GM08714 (cell line): ENCODE measurements around the gene ZDHHC17.

Source experiments
- H3K4me3 ChIP-seq: fragments of 200-500 bp; sonication (Bioruptor generic); 2 replicates; pipeline ENCODE4 v1.5.1; 2014; ENCODE audit warnings: mild to moderate bottlenecking, low read length, inconsistent platforms
- ZNF274 ChIP-seq: IDR thresholded peaks from 2 replicates; pipeline ENCODE4 v1.6.1; 2012; ENCODE audit warnings: mild to moderate bottlenecking, low read depth, low read length

Gene ZDHHC17

DNA sequence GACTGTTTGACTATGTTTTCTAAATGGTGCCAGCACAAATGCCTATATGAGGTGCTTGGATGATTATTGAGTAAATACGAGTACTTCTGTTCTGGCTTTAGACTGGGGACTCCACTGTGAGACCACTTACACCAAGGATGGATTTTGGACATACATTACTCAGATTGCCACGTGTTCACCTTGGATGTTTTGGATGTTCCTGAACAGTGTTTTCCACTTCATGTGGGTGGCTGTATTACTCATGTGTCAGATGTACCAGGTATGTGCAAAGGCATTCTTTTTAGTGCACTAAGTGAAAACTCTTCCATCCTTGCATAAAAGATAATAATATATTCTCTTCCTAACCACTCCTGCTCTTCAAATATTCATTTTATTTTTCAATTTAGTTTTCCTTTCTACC lies 84.2 kb downstream of the ZDHHC17 start:
- H3K4me3 ChIP-seq: no peak overlapping the region
- no peak for TF ChIP-seq ZNF274

DNA sequence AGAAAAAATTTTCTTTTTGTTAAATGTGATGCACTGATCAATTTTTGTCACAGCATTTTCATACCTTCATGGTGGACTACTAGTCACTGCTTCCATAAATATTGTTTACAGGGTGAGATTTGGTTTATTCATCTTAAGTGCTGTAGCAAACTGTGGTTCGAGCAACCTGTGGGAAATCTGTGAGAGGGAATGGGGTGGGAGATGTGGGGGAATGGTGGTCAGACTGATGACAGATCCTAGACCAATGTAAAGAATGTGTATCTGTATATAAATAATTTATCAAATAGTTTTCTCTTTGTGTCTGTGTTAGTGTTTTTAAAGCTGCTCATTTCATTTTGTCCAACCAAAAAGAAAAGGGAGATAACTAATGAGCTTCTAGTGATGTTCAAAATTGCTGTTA lies 88.2 kb downstream of the ZDHHC17 start:
- no peak overlapping the region for H3K4me3 ChIP-seq
- TF ChIP-seq ZNF274: no peak

DNA sequence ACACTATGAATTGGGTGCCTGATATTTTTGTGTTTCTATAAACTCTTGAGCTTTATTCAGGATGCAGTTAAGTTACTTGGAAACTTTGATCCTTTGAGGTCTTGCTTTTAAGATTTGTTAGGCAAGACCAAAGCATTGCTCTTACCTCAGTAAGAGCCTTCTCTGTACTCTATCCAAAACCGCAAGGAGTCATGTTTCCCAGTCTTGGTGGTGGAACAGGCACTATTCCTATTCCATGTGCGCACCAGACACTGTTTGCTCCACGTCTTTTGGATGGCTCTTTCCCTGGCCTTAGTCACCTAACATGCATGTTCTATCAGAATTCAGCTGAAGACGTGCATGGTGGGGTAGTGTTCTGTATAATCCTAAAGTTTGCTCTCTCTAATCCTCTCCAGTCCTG lies 91.4 kb downstream of the ZDHHC17 start:
- H3K4me3 ChIP-seq: no peak overlapping the region
- TF ChIP-seq ZNF274: no peak

DNA sequence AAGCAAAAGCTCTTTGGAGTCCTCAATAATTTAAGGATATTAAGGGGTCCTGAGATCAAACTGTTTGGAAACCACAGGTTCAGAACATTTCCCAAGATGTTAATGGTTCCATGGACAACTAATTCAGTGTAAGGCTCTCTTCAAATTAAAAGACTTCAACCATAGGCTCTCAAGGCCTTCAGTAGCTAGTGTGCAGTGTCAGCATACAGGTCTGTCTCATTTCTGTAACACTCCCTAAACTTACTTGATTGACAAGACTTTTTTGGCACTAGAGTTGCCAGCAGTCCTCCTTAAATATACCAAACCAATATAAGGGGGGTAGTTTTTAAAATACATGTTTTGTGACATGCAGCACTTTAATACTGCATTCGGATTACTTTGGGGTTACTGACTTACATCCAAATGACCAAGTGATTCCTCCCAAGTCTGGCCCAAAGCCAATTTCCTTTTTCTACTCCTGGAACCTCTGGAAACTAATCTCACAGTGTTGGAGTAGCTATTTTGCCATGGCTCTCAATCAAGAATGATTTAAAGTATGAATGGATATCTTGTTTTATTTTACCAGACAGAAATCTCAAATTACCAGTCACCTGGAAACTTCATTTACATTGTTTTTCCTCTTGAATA lies 92.2 kb downstream of the ZDHHC17 start:
- no peak overlapping the region for H3K4me3 ChIP-seq
- TF ChIP-seq ZNF274: no peak

DNA sequence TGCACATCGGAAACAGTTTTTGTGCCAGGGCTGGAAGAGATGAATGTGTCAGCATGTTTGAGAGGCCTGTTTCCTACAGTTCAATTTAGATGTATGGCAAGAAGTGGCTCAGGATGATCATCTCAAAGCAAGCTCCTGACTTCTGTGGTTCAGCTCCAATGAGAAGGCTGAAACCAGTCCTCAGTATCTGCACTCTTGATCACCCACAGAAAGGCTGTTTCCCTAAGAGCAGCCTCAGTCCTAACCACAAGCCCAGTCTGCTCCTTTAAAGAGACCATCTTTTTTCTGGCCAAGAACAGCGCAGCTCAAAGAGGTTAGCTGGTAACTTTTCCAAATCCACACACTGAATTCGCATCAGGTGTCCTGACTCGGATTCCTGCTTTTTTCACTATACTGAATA lies 95.7 kb downstream of the ZDHHC17 start:
- TF ChIP-seq ZNF274: no peak
- no peak overlapping the region for H3K4me3 ChIP-seq

DNA sequence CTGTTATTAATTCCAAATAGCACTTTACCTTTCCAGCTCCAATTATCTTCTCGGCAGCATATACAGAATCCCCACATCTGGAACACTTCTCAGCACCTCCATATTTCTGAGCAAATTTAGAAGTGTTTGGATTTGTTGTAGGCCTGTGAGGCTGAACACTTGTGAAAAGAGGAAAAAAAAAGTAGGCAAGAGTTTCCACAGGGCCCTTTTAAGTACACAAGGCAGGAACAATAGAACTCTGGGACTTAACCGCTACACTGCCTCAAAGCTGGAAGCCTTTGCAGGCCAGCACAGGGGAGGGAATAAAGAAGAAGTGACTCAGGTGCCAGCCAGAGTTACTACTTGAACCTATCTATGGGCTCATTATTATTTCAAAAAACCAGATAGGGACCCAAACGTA lies 96.3 kb downstream of the ZDHHC17 start:
- H3K4me3 ChIP-seq: no peak overlapping the region

DNA sequence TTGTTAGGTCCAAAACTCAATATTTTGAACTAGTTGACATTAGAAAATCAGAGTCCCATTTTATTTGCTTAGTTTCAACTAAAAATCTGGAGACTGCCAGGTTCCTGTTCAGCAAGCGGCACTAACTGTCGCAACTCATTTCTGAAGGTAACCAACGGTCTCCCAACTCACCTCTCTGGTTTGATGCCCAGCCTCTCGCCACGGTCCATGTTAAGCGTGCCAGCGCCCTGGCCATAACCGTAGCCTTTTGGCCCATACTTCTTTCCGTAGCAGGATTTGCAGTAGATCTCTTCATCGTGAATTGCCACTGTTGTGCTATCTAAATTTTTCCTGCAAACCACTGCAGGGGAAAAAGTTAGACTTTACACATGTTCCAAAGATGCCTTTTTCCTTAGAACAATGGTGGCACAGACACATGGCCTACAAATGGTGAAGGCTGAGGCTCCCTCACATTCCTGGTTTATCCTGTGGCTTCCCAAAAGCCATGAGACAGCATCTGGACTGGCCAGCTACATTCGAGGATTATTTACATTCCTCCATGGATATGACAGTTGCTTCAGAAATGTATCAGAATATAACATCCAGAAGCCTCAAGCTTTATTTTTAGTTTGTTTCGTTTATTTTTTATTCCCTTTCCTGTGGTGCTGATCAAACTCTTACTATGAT lies 99.2 kb downstream of the ZDHHC17 start:
- no peak for TF ChIP-seq ZNF274
- H3K4me3 ChIP-seq: no peak overlapping the region

More for the DNA sequence above, 96.3 kb downstream of the ZDHHC17 start:
- TF ChIP-seq ZNF274: no peak

DNA sequence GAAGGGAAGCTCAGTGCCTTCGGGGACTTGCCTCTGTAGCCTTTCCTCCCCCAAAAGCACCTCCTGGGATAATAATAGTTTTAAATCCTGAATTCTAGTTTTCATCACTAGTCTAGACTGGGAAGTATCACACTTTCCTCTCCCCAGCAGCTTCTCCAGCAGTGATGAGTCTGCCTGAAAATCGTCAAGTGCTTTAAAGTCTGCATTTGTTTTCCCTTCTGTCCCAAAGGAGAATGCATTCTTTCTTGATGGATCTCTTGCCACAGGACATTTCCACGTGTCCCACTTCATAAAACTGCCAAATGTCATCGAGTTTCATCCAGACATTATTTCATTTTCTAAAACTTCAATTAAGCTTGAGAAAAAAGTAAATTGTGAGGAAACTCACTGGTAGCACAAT lies 99.9 kb downstream of the ZDHHC17 start:
- no peak for TF ChIP-seq ZNF274
- H3K4me3 ChIP-seq: no peak overlapping the region

DNA sequence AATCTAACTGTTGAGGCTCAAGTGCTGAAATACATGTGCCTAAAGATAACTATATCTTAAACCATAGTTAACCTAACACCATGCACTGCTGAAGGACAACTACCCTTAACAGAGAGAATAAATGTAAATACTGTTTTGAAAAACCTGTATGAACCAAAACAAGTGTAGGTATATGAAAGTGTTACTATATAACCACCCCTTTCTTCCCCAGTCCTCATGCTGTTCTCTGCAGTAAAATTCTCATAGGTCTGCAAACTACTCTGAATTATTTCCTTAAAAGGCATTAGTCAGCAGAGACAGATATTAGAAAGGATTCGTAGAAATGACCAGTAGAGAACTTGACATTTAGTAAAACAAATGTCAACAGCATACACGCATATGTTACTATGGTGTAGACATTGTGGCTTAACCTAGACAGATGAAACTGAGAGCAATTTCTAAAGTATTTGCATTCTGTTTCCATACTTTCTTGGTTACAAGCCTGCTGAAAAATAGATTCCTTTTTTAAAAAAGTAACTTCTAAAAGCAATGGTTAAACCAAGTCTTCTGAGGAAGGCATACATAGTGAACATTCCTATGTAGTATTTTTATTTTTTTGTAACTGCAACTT lies 101.0 kb downstream of the ZDHHC17 start:
- no peak overlapping the region for H3K4me3 ChIP-seq
- no peak for TF ChIP-seq ZNF274

DNA sequence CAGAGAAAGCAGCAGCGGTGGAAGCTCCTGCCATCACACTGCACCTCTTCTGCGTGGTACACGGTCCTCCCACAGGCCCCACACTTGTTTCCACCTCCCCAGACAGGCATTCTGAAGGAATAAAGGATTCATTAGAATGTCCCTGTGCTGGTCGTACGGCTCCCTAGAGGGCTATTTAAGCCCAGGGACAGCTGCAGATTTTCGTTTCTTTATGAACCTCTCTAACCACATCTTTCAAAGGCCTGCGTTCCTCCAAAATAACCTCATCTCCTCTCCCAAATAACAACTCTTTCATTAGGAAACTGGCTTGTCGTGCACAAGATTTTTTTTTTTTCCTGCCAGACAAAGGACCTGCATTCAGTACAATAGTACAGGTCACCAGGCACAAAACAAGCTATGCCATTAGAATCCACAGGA lies 102.2 kb downstream of the ZDHHC17 start:
- H3K4me3 ChIP-seq: peak overlapping the region; percentile 46; the same call in 1 of the 2 replicates
- TF ChIP-seq ZNF274: no peak

DNA sequence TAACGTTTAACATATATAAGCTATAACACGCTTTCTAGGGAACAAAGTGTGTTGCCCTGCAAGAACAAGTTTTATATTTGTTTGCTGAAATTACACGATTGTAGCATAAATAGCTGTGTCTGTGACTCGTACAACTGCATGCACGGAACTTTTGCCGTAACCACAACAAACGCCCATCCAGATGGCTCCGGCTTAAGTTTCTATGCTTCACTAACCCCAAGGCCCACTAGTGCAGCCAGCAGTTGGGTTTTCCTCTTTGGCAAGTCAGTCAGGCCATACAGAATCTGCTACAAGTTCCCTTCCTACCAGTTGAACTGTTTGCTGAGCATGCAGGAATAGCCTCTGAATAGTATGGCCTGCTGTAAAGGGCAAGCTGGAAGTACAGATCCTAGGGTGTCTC lies 102.8 kb downstream of the ZDHHC17 start:
- no peak overlapping the region; the same call in 1 of the 2 replicates for H3K4me3 ChIP-seq
- no peak for TF ChIP-seq ZNF274

DNA sequence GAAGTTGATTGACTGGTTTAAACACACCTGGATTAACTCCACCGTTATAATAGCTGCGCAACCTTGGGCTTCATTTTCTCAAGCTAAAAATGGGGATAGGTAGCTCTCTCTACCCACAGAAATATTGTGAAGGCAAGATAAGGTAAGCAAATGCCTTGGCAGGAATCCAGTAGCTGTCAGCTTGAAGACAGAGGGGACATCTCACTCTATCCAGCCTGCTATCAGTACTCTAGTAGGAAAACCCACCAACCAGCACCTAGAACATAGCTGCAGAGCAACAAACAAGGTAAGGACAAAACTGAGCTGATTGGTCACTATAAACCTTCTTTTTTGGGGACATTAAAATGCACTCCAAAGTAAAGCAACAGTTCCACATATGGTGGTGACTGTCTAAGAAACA lies 107.2 kb downstream of the ZDHHC17 start:
- no peak overlapping the region for H3K4me3 ChIP-seq
- no peak for TF ChIP-seq ZNF274

DNA sequence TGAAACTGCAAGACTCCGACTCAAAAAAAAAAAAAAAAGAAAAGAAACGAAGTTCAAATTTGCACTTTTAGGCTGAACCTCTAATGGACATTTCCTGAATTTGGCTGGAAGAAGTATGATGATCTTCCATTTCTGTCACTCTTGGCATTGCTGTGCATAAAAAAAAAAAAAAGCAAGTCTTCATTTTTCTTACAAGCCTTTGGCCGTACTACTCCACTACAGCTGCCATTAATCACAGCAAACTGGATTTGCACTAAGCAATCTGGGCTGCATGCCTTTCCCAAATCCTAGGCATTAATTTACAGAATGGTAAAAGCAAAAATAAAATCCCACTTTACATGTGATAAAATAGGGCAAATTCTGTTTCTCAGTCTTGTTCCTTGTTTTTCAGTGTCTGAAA lies 107.8 kb downstream of the ZDHHC17 start:
- no peak overlapping the region for H3K4me3 ChIP-seq
- TF ChIP-seq ZNF274: no peak

DNA sequence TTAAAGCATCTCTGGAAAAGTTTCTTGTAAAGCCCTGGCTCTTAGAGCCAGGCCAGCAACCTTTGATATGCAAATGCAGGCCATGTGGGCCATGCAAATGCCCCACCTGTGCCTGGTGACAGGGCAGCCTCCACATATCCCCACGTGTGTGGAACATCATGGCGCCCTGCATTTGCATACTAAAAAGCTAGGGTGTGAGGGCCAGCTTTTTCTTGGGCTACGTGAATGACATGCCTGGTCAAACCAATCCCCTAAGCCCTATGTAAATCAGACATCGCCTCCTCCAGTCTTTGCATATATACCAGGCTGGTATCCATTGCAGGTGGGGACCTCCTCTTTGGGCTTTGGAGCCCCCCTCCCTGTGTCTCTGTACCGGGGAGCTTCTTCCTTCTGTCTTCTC lies 108.5 kb downstream of the ZDHHC17 start:
- no peak overlapping the region for H3K4me3 ChIP-seq
- no peak for TF ChIP-seq ZNF274

DNA sequence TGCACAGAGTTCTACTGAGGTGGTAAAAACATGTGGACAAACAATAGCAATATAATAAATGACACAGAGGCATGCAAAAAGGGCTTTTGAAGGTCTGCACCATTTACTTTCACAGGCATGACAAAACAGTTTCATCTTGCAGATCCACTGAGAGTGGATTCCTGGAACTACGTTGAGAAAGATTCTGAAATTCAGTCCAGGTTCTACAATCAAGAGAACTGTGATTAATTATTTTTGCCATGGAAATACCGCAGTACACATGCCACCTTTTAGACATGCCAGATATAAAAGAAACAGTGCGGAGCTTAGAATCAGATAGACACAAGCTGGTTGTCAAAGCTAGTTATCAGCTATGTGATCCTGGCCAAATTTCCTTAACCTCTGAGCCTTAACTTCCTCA lies 110.1 kb downstream of the ZDHHC17 start:
- no peak overlapping the region for H3K4me3 ChIP-seq
- TF ChIP-seq ZNF274: no peak

DNA sequence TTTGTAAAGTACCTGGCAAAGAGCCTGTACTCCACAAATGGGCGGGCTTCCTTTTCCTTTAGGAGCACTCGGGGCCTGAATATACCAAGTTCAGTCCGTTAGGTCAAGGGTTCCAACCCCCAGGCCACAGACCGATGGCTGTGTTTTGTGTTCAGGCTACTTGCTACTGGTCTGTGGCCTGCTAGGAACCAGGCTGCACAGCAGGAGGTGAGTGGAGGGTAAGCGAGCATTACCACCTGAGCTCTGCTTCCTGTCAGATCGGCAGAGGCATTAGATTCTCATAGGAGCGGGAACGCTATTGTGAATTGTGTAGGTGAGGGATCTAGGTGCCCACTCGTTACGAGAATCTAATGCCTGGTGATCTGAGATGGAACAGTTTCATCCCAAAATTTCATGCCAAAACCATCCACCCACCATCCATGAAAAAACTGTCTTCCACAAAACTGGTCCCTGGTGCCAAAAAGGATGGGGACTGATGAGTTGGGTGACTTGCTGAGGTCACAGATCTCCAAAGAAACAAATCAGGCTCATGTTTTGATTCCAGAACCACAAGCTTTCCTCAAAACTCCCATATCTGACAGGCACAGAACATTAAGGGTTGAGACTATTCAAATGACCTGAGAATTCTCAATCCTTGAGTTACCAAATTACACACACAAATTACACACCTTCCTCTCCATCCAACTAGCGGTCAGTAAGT lies 110.7 kb downstream of the ZDHHC17 start:
- no peak for TF ChIP-seq ZNF274
- no peak overlapping the region for H3K4me3 ChIP-seq
